ENCODE results near the gene GGA3.
"Not testable (repeated sequence)": the region's sequence is repeated elsewhere in the genome, so short reads cannot be mapped to it uniquely, and the experiment has no call there.

Gene GGA3

DNA sequence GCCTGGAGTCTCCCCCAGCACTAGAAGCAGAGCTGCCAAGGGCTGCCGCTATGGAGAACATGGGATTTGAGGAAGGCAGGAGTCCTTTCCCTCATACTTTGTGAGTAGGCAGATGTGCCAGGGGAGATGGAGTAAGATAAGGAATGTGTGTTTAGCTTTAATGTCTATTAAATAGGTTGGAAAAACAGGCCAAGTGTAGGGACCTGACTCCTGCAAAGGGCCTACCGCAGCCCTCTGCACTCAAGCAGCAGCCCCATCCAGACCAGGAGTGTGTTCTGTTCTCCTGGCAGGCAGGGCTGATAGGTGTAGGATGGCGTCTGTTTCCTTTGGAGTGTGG lies 11.4 kb upstream of the GGA3 start:
- no peak for DNase-seq (ENCODE audit: extremely low read depth in 1 of 2, low read depth in 1 of 2)

DNA sequence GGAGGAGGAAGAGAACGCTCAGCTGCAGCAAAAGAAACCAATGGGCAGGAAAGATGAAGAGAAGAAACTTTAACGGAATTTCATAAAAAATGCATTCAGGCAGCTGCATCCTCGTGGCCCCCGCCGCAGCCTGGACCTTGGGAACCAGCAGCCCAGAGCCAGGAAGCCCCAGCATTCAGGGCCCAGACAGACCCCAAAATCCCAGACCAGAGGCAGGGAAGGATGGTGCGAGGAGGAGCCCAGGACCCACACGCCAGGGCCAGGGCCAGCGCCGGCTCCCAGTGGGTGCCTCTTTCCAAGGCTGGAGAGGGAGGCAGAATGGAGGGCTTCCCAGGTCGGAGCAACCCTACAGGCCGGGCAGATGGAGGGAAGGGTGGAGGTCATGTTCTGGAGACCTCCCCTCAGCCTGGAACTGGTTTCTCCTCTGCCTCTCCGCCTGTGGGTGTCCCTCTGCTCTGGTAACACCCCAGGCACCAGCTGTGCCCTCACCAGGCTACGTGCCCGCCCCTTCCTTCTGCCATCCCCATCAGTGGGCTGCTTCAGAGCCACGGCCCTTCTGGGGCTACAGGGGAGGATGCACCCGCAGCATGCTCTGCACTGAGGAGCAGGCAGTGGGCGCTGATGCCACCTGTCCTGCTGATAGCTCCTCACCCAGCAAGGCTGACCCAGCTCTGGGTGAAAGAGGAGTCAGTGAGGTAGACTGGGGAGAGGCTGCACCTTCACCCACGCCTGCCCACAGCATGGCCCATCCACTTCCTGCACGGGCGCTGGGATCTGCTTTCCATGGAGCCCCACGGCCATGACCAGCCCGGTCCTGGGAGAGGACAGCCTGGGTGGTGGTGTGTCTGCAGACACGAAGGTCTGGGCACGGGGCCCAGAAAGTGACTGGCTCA lies 10.8 kb upstream of the GGA3 start:
- no peak for DNase-seq (ENCODE audit: extremely low read depth in 1 of 2, low read depth in 1 of 2)

DNA sequence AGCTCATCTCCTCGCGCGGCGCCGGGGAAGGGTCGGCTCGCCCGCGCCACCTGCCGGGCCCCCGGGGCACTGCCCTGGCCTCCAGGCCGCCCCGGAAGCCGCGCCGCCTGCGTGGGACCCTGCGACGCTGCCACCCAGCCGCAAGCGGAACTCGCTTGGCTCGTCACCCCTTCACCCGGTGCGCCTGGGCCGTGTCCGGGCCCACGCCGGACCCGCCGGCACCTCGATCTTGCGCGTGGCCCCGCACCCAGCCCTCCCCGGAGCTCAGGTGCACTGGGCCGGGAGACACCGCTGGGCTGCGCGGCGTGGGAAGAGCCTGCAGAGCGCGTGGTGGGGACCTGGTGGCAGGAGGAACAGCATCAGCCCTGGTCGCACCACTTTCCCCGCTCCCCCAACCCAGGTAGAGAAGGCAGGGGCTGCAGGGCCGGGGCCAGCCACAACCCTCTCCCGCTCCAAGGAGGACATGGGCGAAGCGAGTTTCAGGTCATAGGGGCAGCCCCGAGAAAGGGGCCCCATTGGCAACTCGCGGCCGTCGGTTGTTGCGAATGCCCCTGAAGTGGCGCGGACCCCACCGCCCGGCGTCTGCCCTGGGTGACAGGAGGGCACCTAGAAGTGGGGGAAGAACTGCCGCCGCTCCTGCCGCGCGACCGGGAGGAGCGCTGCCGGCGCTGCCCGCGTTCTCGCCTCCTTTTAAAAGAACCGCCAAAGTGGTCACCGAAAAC lies 10.0 kb upstream of the GGA3 start:
- DNase-seq (ENCODE audit: extremely low read depth in 1 of 2, low read depth in 1 of 2), result peak; percentile 66 to 84

DNA sequence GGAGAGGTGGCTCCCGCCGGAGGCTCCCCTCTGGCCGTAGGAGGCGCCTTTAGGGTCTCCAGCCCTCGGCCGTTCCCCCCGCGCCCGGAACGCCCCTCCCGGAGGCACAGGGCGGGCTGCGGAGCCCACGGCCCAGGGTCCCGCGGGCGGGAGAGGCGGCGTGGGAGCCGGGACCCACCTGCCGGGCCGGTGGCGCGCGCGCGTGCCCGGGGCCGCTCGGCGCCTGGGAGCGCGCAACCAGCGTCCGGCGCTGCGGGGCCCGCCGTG lies 9.5 kb upstream of the GGA3 start, which contains the start of gene MIF4GD:
Gene MIF4GD, minus strand, starts transcription at position 266 of the 267 bp plus-strand sequence. CDS start 1,036 bp downstream, outside the sequence.
- DNase-seq (ENCODE audit: extremely low read depth in 1 of 2, low read depth in 1 of 2), result no peak

DNA sequence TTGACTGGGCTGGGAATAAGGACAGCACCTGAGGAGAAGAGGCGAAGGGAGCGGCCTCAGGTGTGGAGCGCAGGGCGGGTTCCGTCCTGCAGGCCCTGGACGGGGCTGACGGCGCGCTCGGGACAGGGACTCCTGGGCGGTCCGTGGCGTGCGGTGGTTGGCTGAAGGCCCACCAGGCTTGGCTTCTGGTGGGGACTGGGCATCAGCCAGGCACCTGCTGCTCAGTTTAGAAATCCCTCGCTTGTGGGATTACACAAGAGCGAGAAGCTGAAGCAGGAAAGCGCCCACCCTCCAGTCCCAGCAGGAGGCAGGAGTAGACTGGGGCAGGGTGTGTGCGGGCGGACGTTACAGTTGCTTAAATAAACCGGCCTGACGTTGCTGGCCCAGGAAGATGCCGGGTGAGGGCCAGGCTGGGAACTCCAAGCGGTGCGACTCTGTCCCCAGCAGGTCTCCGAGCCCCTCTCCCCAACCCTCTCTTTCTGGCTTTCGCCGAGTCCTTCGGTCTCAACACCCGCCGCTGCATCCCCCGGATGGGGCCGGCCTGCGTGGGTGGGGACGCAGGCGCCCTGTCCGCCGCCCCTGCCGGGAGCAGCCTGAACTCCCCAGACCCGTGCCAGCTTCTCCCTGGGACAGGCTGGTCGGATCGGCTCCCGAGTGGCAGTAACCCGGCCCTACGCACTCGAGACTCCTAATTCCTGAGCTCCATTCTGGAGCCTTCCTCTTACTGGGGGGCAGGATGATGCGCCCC lies 9.0 kb upstream of the GGA3 start:
- peak; percentile 50 to 59 for DNase-seq (ENCODE audit: extremely low read depth in 1 of 2, low read depth in 1 of 2)

DNA sequence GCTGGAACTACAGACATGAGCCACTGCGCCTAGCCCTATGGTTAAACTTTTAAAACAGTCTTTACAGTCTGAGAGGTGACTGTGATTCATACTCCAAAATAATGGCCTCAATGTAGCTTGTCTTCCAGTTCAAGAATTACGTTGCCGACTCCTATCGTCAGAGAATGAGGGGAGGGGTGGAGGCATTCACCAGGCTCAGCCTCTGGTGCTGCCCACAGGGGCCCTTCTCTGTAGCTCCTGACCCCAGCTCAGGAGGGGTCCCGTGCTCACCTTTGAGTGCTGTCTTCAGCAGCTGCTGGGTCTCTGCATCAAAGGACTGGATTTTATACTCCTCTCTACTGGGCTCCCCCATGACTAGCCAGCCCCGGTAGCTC lies 8.4 kb upstream of the GGA3 start:
- no peak for DNase-seq (ENCODE audit: extremely low read depth in 1 of 2, low read depth in 1 of 2)

DNA sequence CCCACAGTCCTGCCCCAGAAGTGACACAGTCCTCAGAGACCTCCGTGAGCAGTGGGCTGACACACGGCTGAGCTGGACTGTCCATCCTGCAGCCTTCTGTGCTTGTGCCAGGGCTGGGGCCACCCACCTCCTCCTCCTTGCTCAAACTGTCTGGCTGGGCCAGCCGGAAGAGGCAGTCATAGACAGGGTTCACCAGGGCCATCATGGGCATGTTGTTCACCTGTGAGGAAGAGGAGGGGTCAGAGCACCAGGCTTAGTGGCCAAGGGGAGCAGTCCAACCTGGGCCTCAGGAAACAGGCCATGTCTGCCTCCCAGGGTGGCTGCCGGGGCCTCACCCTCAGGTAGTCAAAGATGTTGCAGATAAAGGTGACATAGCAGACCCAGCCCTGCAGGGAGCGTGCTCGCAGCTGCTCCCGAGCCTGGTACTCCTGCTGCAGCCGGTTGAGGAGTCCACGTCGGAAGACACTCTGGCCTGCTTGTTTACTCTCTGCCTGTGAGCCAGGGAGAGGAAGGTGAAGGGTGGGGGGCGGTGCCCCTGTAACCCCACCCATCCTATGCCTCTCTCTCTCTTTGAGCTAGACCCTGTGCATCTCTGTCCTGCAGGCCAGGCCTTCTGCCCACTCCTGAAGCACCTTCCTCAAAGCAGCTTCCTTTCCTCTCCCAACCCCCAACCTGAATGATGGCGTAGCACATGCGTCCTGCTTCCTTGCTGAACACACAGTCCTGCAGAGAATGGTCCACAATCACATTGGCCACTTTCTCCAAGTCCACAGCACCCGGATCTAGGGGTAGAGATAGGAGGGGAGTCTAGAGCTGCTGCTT lies 6.2 kb upstream of the GGA3 start:
- no peak for DNase-seq (ENCODE audit: extremely low read depth in 1 of 2, low read depth in 1 of 2)

DNA sequence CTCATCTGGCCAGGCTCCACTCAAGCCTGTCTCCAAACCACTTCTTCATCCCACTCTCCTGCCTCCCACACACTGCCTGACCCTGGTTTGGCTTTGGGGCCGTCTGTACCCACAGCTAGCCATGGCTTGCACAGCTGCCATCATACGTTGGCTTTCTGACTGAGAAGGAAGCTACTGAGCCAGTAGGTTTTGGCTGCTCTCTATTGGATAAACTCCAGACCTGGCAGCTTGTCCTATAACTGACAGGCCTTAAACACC lies 5.7 kb upstream of the GGA3 start:
- no peak for DNase-seq (ENCODE audit: extremely low read depth in 1 of 2, low read depth in 1 of 2)

DNA sequence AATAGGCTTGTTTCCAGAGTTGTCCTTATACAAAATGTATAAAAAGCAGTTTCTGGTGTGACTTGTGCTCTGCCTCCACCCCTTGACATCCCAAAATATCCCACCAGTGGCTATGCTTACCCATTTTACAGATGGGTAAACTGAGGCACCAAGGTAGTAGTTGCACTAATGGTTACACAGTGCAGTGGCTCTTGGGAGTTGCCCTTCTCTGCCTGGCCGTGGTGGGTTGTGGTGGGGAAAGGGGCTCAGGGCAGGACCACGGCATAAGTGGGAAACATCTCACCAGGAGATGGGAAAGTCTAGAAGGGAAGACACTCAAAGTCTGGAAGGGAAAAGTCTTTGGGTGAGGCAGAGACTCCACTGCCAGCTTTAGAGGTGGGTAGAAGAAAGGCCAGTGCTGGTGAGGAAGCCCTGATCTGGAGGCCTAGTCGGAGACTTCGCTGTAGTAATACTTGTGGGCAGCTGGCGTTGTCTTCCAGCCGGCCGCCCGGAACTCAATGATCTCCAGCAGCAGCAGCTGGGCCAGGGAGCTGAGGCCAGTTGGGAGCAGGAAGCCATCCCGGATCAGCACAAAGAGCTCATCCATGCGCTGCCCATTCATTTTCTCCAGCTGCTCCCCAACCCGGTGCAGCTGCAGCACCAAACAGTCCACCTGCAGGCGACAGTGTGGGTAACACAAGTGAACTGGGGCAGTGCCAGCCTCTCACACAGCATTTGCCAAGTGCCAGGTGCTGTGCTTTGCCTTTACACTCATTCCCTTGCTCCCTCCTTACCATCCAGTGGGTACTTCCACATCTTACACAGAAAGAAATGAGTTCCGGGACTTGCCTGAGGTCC lies 5.1 kb upstream of the GGA3 start:
- DNase-seq (ENCODE audit: extremely low read depth in 1 of 2, low read depth in 1 of 2), result no peak

DNA sequence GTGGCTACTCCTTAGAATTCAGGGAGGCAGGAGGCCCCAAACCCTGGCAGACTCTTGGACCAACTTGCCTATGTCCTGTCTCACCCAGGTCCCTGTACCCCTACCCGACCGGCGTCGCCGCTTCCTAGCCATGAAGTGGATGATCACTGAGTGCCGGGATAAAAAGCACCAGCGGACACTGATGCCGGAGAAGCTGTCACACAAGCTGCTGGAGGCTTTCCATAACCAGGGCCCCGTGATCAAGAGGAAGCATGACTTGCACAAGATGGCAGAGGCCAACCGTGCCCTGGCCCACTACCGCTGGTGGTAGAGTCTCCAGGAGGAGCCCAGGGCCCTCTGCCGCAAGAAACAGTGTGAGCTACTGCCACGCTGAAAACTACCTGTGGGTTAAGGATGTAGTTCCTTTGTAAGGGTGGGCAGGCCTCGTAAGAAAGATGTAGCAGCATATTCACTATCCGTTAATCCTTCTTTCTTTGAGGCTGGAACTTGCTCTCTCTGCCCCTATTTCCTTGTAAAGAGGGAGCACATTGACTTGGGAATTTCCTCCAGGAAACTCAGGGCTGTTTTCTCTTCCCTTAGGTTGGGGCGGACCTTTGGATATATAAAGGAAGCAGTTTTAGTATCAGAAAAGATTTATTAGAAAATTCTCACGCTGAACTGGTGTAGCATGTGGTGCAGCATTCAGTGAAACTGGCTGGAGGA lies 4.4 kb upstream of the GGA3 start:
- no peak for DNase-seq (ENCODE audit: extremely low read depth in 1 of 2, low read depth in 1 of 2)

DNA sequence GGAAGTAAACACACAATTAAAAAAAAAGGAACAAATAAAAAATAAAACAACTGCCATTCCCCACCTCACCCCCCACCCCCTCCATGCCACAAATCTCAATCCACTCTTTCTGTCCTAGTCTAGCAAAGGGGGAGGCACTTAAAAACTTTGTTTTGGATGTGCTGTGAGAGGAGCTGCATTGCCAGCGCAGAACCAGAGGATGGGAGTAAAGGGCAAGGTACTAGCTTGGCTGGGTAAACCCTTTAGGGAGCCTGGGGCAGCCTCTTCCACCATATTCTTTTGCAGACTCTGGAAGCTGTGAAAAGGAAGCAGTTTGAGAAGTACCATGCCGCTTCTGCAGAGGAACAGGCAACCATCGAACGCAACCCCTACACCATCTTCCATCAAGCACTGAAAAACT lies 1.6 kb upstream of the GGA3 start:
- DNase-seq (ENCODE audit: extremely low read depth in 1 of 2, low read depth in 1 of 2), result no peak

DNA sequence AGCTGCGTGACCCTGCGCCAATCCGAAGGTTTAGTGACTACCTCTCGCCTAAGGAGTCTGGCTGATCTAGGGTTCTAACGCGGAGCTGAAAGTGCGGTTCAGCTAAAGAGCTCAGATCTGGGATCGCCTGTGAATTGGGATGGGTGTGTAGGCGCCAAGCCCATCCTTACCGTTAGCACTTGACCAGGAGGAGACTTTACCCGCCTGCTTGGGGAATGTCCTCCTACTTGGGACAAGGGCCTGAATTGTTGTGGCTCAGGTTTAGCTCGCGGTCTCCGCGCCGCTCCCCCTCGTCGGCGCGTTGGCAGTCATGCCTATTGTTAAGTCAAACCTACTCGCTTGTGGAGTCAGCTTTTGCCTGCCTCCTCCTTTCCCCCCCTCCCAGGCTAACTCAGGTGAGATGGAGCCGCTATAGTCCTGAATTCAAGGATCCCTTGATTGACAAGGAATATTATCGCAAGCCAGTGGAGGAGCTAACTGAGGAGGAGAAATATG lies 753 bp upstream of the GGA3 start:
- no peak for DNase-seq (ENCODE audit: extremely low read depth in 1 of 2, low read depth in 1 of 2)

DNA sequence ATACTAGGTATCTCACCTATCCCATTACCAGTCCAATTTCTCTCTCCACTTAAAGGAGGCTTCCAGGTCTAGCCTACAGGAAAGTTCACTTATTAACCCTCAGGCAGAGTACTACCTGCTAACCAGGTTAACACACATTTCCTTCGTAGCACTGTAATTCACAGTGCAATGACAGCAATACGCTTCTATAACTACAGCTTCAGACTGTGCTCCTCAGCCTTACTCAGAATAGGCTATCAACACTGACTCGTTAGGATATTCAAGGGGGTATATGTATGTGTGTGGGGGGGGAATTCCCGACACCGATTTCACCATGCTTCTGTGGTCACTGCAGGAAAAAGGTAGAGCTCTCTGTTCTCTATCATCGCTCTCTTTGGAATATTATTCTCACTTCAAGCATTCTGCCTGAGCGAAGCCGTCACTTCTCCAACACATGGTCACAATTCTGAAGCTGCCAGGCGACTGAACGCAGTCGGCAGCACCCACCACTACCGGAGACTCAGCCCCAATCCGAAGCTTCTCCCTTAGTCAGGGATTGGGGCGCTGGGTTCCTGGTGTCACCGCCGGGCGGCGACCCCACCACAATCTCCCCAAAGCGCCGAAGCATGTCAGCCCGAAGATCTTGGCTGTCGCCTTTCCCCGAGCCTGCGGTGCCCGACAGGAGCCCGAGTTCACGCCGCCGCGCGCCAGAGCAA lies 618 bp downstream of the GGA3 start:
- no peak for DNase-seq (ENCODE audit: extremely low read depth in 1 of 2, low read depth in 1 of 2)

DNA sequence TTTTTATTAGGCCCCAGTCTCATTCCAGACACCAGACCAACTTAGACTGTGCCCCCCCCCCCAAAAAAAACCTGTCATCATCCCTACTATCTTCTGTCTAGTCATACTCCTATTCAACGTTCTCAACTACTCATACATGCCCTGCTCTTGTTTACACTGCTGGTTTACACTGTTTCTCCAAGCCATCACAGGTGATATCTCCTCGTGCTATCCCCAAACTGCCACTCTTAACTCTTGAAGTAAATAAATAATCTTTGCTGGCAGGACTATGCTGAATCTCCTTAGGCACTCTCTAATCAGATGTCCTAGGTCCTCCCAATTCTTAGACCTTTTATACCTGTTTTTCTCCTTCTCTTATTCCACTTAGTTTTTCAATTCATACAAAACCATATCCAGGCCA lies 4.2 kb downstream of the GGA3 start:
- DNase-seq (ENCODE audit: extremely low read depth in 1 of 2, low read depth in 1 of 2), result not testable (repeated sequence)

DNA sequence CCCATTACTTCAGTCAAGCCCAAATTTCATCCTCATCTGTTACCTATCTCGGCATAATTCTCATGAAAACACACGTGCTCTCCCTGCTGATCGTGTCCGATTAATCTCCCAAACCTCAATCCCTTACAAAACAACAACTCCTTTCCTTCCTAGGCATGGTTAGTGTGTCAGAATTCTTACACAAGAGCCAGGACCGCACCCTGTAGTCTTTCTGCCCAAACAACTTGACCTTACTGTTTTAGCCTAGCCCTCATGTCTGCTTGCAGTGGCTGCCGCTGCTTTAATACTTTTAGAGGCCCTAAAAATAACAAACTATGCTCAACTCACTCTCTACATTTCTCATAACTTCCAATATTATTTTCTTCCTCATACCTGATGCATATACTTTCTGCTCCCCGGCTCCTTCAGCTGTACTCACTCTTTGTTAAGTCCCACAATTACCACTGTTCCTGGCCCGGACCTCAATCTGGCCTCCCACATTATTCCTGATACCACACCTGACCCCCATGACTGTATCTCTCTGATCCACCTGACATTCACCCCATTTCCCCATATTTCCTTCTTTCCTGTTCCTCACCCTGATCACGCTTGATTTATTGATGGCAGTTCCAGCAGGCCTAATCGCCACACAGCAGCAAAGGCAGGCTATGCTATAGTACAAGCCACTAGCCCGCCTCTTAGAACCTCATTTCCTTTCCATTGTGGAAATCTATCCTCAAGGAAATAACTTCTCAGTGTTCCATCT lies 5.3 kb downstream of the GGA3 start:
- DNase-seq (ENCODE audit: extremely low read depth in 1 of 2, low read depth in 1 of 2), result not testable (repeated sequence)

DNA sequence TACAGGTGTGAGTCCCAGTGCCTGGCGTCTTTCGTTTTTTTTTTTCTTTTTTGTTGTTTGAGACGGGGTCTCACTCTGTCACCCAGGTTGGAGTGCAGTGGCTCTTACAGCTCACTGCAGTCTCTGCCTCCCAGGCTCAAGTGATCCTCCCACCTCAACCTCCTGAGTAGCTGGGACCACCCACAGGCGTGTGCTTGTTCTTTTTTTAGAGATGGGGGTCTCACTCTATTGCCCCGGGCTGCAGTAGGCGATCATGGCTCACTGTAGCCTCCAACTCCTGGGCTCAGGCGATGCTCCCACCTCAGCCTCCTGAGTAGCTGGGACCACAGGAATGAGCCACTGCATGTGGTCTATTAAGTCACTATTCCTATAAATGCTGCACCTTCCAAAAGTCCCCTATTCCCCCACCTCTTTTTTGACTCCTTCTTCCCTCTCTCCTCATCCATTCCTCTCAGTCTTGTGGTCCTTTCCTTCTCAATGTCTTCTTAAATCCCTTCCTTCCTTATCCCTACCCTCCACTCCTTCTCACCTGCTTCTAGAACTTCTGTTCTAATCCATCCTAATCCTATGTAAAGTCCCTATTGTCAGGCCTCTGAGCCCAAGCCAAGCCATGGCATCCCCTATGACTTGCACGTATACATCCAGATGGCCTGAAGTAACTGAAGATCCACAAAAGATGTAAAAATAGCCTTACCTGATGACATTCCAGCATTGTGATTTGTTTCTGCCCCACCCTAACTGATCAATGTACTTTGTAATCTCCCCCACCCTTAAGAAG lies 9.2 kb downstream of the GGA3 start:
- DNase-seq (ENCODE audit: extremely low read depth in 1 of 2, low read depth in 1 of 2), result no peak

DNA sequence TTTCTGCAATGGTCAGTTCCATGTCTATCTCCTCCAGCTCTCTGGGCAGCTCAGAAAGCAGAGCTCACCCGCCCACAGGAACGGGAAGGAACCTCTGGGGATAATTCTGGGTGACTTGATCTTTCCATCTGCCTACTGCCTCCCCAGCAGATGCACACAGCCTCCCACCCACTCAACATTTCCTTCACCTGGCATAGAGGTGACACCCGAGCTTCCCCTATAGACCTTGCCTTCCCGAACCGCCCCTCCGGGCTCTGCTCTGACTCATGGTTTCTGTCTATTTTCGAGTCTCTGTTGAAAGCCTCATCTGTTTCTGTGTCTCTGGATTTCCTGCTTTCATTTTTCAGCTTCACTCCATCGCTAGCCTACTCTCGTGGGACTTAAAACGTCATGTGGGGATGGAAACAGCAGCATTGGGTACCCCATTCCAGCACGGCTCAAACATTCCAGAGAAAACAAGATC lies 11.4 kb downstream of the GGA3 start:
- DNase-seq (ENCODE audit: extremely low read depth in 1 of 2, low read depth in 1 of 2), result peak; percentile 60 to 87
